GM23338 (cell line): ENCODE measurements around the gene SEC14L6. TPM values are rescaled to one million over a fixed set of nuclear protein-coding genes. Genes with fewer than 3 reads are reported as not detected.

ENCODE experiments used
- ATAC-seq: fragments of 200-7000 bp; cut with Tn5 transposase; 3 replicates; pipeline ENCODE4 v1.9.1; 2020
- DNase-seq: peaks from one replicate; pipeline ENCODE4 v3.0.0-alpha.2; 2015; ENCODE audit warnings: low spot score
- H2AFZ ChIP-seq: fragments of 200-600 bp; sonication (generic); 2 replicates; pipeline ENCODE4 v1.8.0; 2016; ENCODE audit warnings: antibody characterized with exemption, mild to moderate bottlenecking, moderate library complexity
- H3F3A ChIP-seq: fragments of 200-600 bp; sonication (generic); replicated peaks from 2 replicates; pipeline ENCODE4 v1.8.0; 2017; ENCODE audit warnings: antibody characterized with exemption, mixed run types, low read depth
- H3K27ac ChIP-seq: fragments of 200-600 bp; sonication (generic); 2 replicates; pipeline ENCODE4 v1.6.1; 2016; ENCODE audit warnings: low read depth
- H3K27me3 ChIP-seq: fragments of 200-600 bp; sonication (generic); 2 replicates; pipeline ENCODE4 v1.8.0; 2016; ENCODE audit warnings: mild to moderate bottlenecking, mixed run types, moderate library complexity; ENCODE audit not compliant: insufficient read depth
- H3K36me3 ChIP-seq: fragments of 200-600 bp; sonication (generic); 2 replicates; pipeline ENCODE4 v1.8.0; 2016; ENCODE audit warnings: mild to moderate bottlenecking; ENCODE audit not compliant: insufficient read depth
- H3K4me1 ChIP-seq: fragments of 200-600 bp; sonication (generic); 2 replicates; pipeline ENCODE4 v1.8.0; 2016; ENCODE audit warnings: mild to moderate bottlenecking, moderate library complexity; ENCODE audit not compliant: insufficient read depth
- H3K4me2 ChIP-seq: fragments of 200-600 bp; sonication (generic); 2 replicates; pipeline ENCODE4 v1.7.1; 2017; ENCODE audit warnings: mixed run types
- H3K4me3 ChIP-seq: fragments of 200-600 bp; sonication (generic); 2 replicates; pipeline ENCODE4 v1.6.1; 2016; ENCODE audit warnings: mixed run types
- H3K79me2 ChIP-seq: fragments of 200-600 bp; sonication (generic); replicated peaks from 2 replicates; pipeline ENCODE4 v1.8.0; 2017; ENCODE audit warnings: mild to moderate bottlenecking; ENCODE audit not compliant: insufficient read depth
- H3K9me2 ChIP-seq: fragments of 200-600 bp; sonication (generic); 2 replicates; pipeline ENCODE4 v1.8.0; 2017; ENCODE audit not compliant: insufficient read depth
- H4K20me1 ChIP-seq: fragments of 200-600 bp; sonication (generic); replicated peaks from 2 replicates; pipeline ENCODE4 v1.8.0; 2017; ENCODE audit warnings: mild to moderate bottlenecking; ENCODE audit not compliant: insufficient read depth
- H3K27ac Mint-ChIP-seq: 2 replicates; pipeline ENCODE4 v1.8.0; 2020; ENCODE audit warnings: inconsistent platforms, mild to moderate bottlenecking, moderate library complexity, mixed read lengths
- H3K27me3 Mint-ChIP-seq: 3 replicates; pipeline ENCODE4 v1.8.0; 2022; ENCODE audit warnings: low read depth, mild to moderate bottlenecking, moderate library complexity, mixed read lengths, inconsistent platforms; ENCODE audit not compliant: insufficient read depth, poor library complexity
- H3K36me3 Mint-ChIP-seq: 3 replicates; pipeline ENCODE4 v1.8.0; 2021; ENCODE audit warnings: low read depth, mild to moderate bottlenecking, inconsistent platforms, moderate library complexity, mixed read lengths
- H3K4me1 Mint-ChIP-seq: 3 replicates; pipeline ENCODE4 v1.8.0; 2020; ENCODE audit warnings: mild to moderate bottlenecking, inconsistent platforms, mixed read lengths
- H3K4me3 Mint-ChIP-seq: 3 replicates; pipeline ENCODE4 v1.8.0; 2021; ENCODE audit warnings: moderate library complexity, mild to moderate bottlenecking, inconsistent platforms, mixed read lengths
- H3K9me3 Mint-ChIP-seq: 3 replicates; pipeline ENCODE4 v1.8.0; 2020; ENCODE audit warnings: moderate library complexity, mild to moderate bottlenecking, inconsistent platforms, mixed read lengths
- CREB1 ChIP-seq: fragments of 250-450 bp; sonication (Bioruptor Pico); IDR thresholded peaks from 2 replicates; pipeline ENCODE4 v1.5.0; 2020; ENCODE audit warnings: low read depth, mild to moderate bottlenecking, moderate library complexity
- CTCF ChIP-seq, 2 experiments: fragments of 200-600 bp in 1 of 2; sonication (generic) in 1 of 2; conservative IDR thresholded peaks; 2 replicates each; pipeline versions ENCODE4 v1.5.1 to v1.6.1; 2016 to 2017; ENCODE audit warnings: antibody characterized with exemption in 2 of 2, low read depth in 2 of 2, mild to moderate bottlenecking in 2 of 2, moderate library complexity in 1 of 2
- ETS1 ChIP-seq: IDR thresholded peaks from 2 replicates; pipeline ENCODE4 v1.6.1; 2016; ENCODE audit warnings: antibody characterized with exemption
- EZH2 ChIP-seq: fragments of 200-600 bp; sonication (generic); IDR thresholded peaks from one replicate; pipeline ENCODE4 v1.8.0; 2017; ENCODE audit warnings: antibody characterized with exemption, mild to moderate bottlenecking, low read depth; ENCODE audit not compliant: unreplicated experiment
- EZH2phosphoT487 ChIP-seq: fragments of 200-600 bp; sonication (generic); IDR thresholded peaks from one replicate; pipeline ENCODE4 v1.8.1; 2018; ENCODE audit warnings: antibody characterized with exemption; ENCODE audit not compliant: unreplicated experiment
- JUNB ChIP-seq: IDR thresholded peaks from one replicate; pipeline ENCODE4 v1.6.1; 2016; ENCODE audit warnings: antibody characterized with exemption; ENCODE audit not compliant: unreplicated experiment
- NANOG ChIP-seq: IDR thresholded peaks from 2 replicates; pipeline ENCODE4 v1.6.1; 2016; ENCODE audit warnings: antibody characterized with exemption, borderline replicate concordance
- POLR2AphosphoS5 ChIP-seq: IDR thresholded peaks from 2 replicates; pipeline ENCODE4 v1.6.1; 2016; ENCODE audit warnings: antibody characterized with exemption, low read depth
- REST ChIP-seq: IDR thresholded peaks from one replicate; pipeline ENCODE4 v1.6.1; 2018; ENCODE audit warnings: antibody characterized with exemption; ENCODE audit not compliant: unreplicated experiment
- STAT1 ChIP-seq: IDR thresholded peaks from one replicate; pipeline ENCODE4 v1.6.1; 2016; ENCODE audit warnings: antibody characterized with exemption; ENCODE audit not compliant: unreplicated experiment
- ZNF114 ChIP-seq: fragments of 250-450 bp; sonication (Bioruptor Pico); IDR thresholded peaks from 2 replicates; pipeline ENCODE4 v1.5.0; 2020; ENCODE audit warnings: mild to moderate bottlenecking, moderate library complexity
- ZNF331 ChIP-seq: fragments of 250-450 bp; sonication (Bioruptor Pico); IDR thresholded peaks from 2 replicates; pipeline ENCODE4 v1.5.0; 2020; ENCODE audit warnings: low read depth, mild to moderate bottlenecking, moderate library complexity
- ZNF462 ChIP-seq: fragments of 250-450 bp; sonication (Bioruptor Pico); IDR thresholded peaks from 2 replicates; pipeline ENCODE4 v1.5.0; 2020; ENCODE audit warnings: mild to moderate bottlenecking, moderate library complexity
- polyA plus RNA-seq: library from polyadenylated mRNA; unstranded; fragments of >200 nt; fragmentation: Nextera tagmentation; extraction: Ambion mirVana; gene quantifications from 2 replicates; pipeline ENCODE4 v1.2.1, GENCODE V29; 2016
- total RNA-seq: library from RNA; depleted of rRNA; stranded (reverse); fragments of >200 nt; shearing (Covaris generic); gene quantifications from 2 replicates; pipeline ENCODE4 v1.2.3, GENCODE V29; 2014

Gene SEC14L6
- total and polyA plus RNA-seq, 2 experiments from 2014 or later = 0.84 to 2.1 TPM

GRCh38 chr22:30572210-30572609 is 25.7 kb upstream of the SEC14L6 start:
- peaks cover 16% of the 10 kb centered on the region; the same call in 2 of the 3 replicates for H3K36me3 Mint-ChIP-seq

More at GRCh38 chr22:30572210-30572609, 25.7 kb upstream of the SEC14L6 start:
- H3K9me3 Mint-ChIP-seq = no peaks in the 10 kb centered on the region
- H3K27me3 ChIP-seq = no peaks in the 10 kb centered on the region
- TF ChIP-seq ZNF114 (CRISPR knock-in tag) (no peak), REST (no peak), CREB1 (no peak), POLR2AphosphoS5 (no peak), ZNF331 (no peak), NANOG (no peak), EZH2 (no peak), ZNF462 (CRISPR knock-in tag) (no peak), STAT1 (no peak), JUNB (no peak), CTCF (conservative IDR thresholded peaks at IDR 0.05; ENCODE audit: low read depth in 2 of 2) (no peak), ETS1 (no peak), EZH2phosphoT487 (no peak)
- H2AFZ ChIP-seq = no peak overlapping the region
- peaks cover 9% of the 10 kb centered on the region; the same call in 1 of the 2 replicates for H3K4me1 ChIP-seq
- H3F3A ChIP-seq = peaks cover 9% of the 10 kb centered on the region
- no peak overlapping the region for H3K4me3 Mint-ChIP-seq
- peaks cover 13% of the 10 kb centered on the region for H3K27me3 Mint-ChIP-seq
- H3K79me2 ChIP-seq = no peaks in the 10 kb centered on the region
- no peaks in the 10 kb centered on the region for H3K36me3 ChIP-seq
- peaks cover 27% of the 10 kb centered on the region for H3K4me1 Mint-ChIP-seq
- ATAC-seq (no peak), DNase-seq (no peak)
- H4K20me1 ChIP-seq = no peaks in the 10 kb centered on the region; the same call in 1 of the 2 replicates
- no peak overlapping the region for H3K4me3 ChIP-seq
- H3K27ac Mint-ChIP-seq = no peak overlapping the region
- no peak overlapping the region for H3K4me2 ChIP-seq
- H3K27ac ChIP-seq = no peak overlapping the region
- no peaks in the 10 kb centered on the region for H3K9me2 ChIP-seq
